GM12878 (cell line): ENCODE data around the gene ZNF423. TPM values are rescaled to one million over a fixed set of nuclear protein-coding genes. Genes with fewer than 3 reads are reported as not detected.

Experiments
- ATAC-seq: fragments of 200-7000 bp; cut with Tn5 transposase; 3 replicates; pipeline ENCODE4 v1.9.1; 2020; ENCODE audit warnings: mild to moderate bottlenecking, moderate library complexity
- BruUV-seq: library from RNA; stranded (reverse); fragments of 400-500 nt; replicated peaks from 2 replicates; lab custom pipeline; 2021; lab: Mats Ljungman, UMichigan
- CTCF ChIA-PET: fragments of 300-600 bp; sonication (Branson Sonifier 250); formaldehyde crosslinking; extraction: SDS; loops from one replicate; lab custom pipeline; 2021; ENCODE audit warnings: inconsistent platforms; lab: Yijun Ruan, JAX
- POLR2A ChIA-PET: fragments of 350-600 bp; formaldehyde crosslinking; extraction: SDS; loops from one replicate; lab custom pipeline; 2021; ENCODE audit warnings: inconsistent platforms; lab: Charles Lee
- RAD21 ChIA-PET: fragments of 300-600 bp; sonication (Branson Sonifier 250); formaldehyde crosslinking; loops from one replicate; lab custom pipeline; 2023; ENCODE audit warnings: antibody characterized with exemption; ENCODE audit not compliant: unreplicated experiment; lab: Charles Lee
- SMC1A ChIA-PET: fragments of 300-600 bp; sonication (Branson Sonifier 250); formaldehyde crosslinking; loops from one replicate; lab custom pipeline; 2023; ENCODE audit not compliant: unreplicated experiment, uncharacterized antibody; lab: Charles Lee
- DNase-seq: peaks from one replicate; pipeline ENCODE4 v3.0.0-alpha.2; 2011; ENCODE audit warnings: low read depth, low spot score
- FAIRE-seq: peaks from 3 replicates; lab custom pipeline; 2011; peaks lifted over from hg19 to GRCh38; lab: Jason Lieb, UNC
- H2AFZ ChIP-seq: 2 replicates; pipeline ENCODE4 v1.6.0; 2011; ENCODE audit warnings: low read depth, low read length, control low read depth; ENCODE audit not compliant: control insufficient read depth
- H3K27ac ChIP-seq: 2 replicates; pipeline ENCODE4 v1.5.1; 2011; ENCODE audit warnings: control low read depth; ENCODE audit not compliant: control insufficient read depth, insufficient read depth
- H3K27me3 ChIP-seq, 2 experiments: replicated peaks in 1 of 2; 2 replicates each; pipeline versions ENCODE4 v1.6.0 to v1.6.1; 2011; ENCODE audit warnings: low read length in 1 of 2; ENCODE audit not compliant: control insufficient read depth in 2 of 2, insufficient read depth in 2 of 2
- H3K36me3 ChIP-seq, 2 experiments: 2 replicates each; pipeline ENCODE4 v1.5.1; 2011; ENCODE audit warnings: low read length in 1 of 2; ENCODE audit not compliant: control insufficient read depth in 2 of 2, insufficient read depth in 2 of 2
- H3K4me1 ChIP-seq: 2 replicates; pipeline ENCODE4 v1.6.1; 2011; ENCODE audit warnings: mild to moderate bottlenecking, low read length, moderate library complexity, mixed read lengths; ENCODE audit not compliant: control insufficient read depth, insufficient read depth
- H3K4me2 ChIP-seq: 2 replicates; pipeline ENCODE4 v1.6.0; 2011; ENCODE audit warnings: control low read depth; ENCODE audit not compliant: control insufficient read depth, insufficient read depth
- H3K4me3 ChIP-seq: fragments of 200-600 bp; sonication (generic); 2 replicates; pipeline ENCODE4 v1.5.1; 2016
- H3K79me2 ChIP-seq: 2 replicates; pipeline ENCODE4 v1.6.0; 2011; ENCODE audit warnings: low read length; ENCODE audit not compliant: control insufficient read depth, insufficient read depth
- H3K9ac ChIP-seq: 2 replicates; pipeline ENCODE4 v1.8.0; 2011; ENCODE audit warnings: low read length, control low read depth, mixed read lengths; ENCODE audit not compliant: control insufficient read depth, insufficient read depth
- H3K9me3 ChIP-seq: replicated peaks from 3 replicates; pipeline ENCODE4 v1.5.1; 2011; ENCODE audit warnings: mild to moderate bottlenecking, low read length; ENCODE audit not compliant: control insufficient read depth, insufficient read depth
- H4K20me1 ChIP-seq: 2 replicates; pipeline ENCODE4 v1.6.0; 2011; ENCODE audit not compliant: control insufficient read depth, insufficient read depth
- ATF7 ChIP-seq: fragments of 450-650 bp; IDR thresholded peaks from 2 replicates; pipeline ENCODE4 v1.6.1; 2016; ENCODE audit warnings: low read depth, mild to moderate bottlenecking
- BACH1 ChIP-seq: fragments of 450-650 bp; IDR thresholded peaks from 2 replicates; pipeline ENCODE4 v1.6.1; 2017; ENCODE audit warnings: mild to moderate bottlenecking, borderline replicate concordance
- CBX5 ChIP-seq: sonication (generic); IDR thresholded peaks from 2 replicates; pipeline ENCODE4 v1.6.1; 2016; ENCODE audit warnings: low read depth, moderate library complexity, mild to moderate bottlenecking, inconsistent platforms
- CREB1 ChIP-seq: IDR thresholded peaks from 2 replicates; pipeline ENCODE4 v1.6.1; 2012; ENCODE audit warnings: low read depth, mild to moderate bottlenecking, inconsistent platforms
- CTCF ChIP-seq, 3 experiments: IDR thresholded peaks in 2 of 3; conservative IDR thresholded peaks in 1 of 3; 2 replicates each; pipeline ENCODE4 v1.5.1; 2011; ENCODE audit warnings: low read depth in 3 of 3, low read length in 3 of 3, mild to moderate bottlenecking in 3 of 3, control low read depth in 2 of 3, moderate library complexity in 2 of 3, inconsistent platforms in 1 of 3, mixed read lengths in 1 of 3; ENCODE audit not compliant: control insufficient read depth in 2 of 3, insufficient read depth in 1 of 3; ENCODE audit errors: extremely low read depth in 1 of 3
- IRF3 ChIP-seq: fragments of 450-650 bp; IDR thresholded peaks from 2 replicates; pipeline ENCODE4 v1.6.1; 2014; ENCODE audit warnings: mild to moderate bottlenecking
- LARP7 ChIP-seq: fragments of 450-650 bp; IDR thresholded peaks from 2 replicates; pipeline ENCODE4 v1.6.1; 2017; ENCODE audit warnings: mild to moderate bottlenecking
- MEF2B ChIP-seq: fragments of 450-650 bp; IDR thresholded peaks from 2 replicates; pipeline ENCODE4 v1.6.1; 2018; ENCODE audit warnings: mild to moderate bottlenecking, moderate library complexity; ENCODE audit not compliant: partially characterized antibody, poor library complexity, severe bottlenecking
- NBN ChIP-seq: fragments of 450-650 bp; IDR thresholded peaks from 2 replicates; pipeline ENCODE4 v1.6.1; 2016
- PAX5 ChIP-seq: IDR thresholded peaks from 2 replicates; pipeline ENCODE4 v1.6.1; 2011; ENCODE audit warnings: low read depth, low read length, borderline replicate concordance
- SMAD5 ChIP-seq: IDR thresholded peaks from 2 replicates; pipeline ENCODE4 v1.6.1; 2016; ENCODE audit warnings: antibody characterized with exemption, low read depth
- STAT3 ChIP-seq: IDR thresholded peaks from 2 replicates; pipeline ENCODE4 v1.6.1; 2011; ENCODE audit warnings: low read depth, low read length, improper control_type of control experiment
- TCF3 ChIP-seq: IDR thresholded peaks from 2 replicates; pipeline ENCODE4 v1.6.1; 2012; ENCODE audit warnings: low read depth, mild to moderate bottlenecking, low read length, borderline replicate concordance; ENCODE audit not compliant: insufficient read depth
- ZBTB11 ChIP-seq: fragments of 450-650 bp; formaldehyde crosslinking; IDR thresholded peaks from 2 replicates; pipeline ENCODE4 v1.5.0; 2022; ENCODE audit warnings: mild to moderate bottlenecking, missing genetic modification characterization
- ZNF622 ChIP-seq: fragments of 450-650 bp; IDR thresholded peaks from 2 replicates; pipeline ENCODE4 v1.6.1; 2017; ENCODE audit warnings: mild to moderate bottlenecking, inconsistent platforms
- WGBS: methylation state at CpG from one replicate; pipeline ENCODE4 v1.1.6; 2016; ENCODE audit warnings: low lambda C conversion rate; ENCODE audit not compliant: insufficient replicate concordance, insufficient coverage; ENCODE audit errors: missing lambda C conversion rate; 5-methylcytosine and 5-hydroxymethylcytosine counted together
- in situ Hi-C: fragments of 300-500 bp; cut with MboI; formaldehyde crosslinking; loops from 9 replicates; pipeline ENCODE4 v1.14.3; 2018; ENCODE audit warnings: mixed read lengths
- intact Hi-C: fragments of 100-400 bp; cut with micrococcal nuclease; formaldehyde crosslinking; loops from one replicate; pipeline ENCODE4 v1.14.2; 2022; ENCODE audit not compliant: unreplicated experiment
- polyA plus RNA-seq, 11 experiments: library from polyadenylated mRNA; depleted of rRNA in 4 of 11; unstranded in 6 of 11; stranded (reverse) in 5 of 11; fragments of >200 nt; fragmentation: Nextera tagmentation in 4 of 11; fragmentation: Illumina TruSeq in 1 of 11; extraction: Ambion mirVana in 4 of 11; extraction: Trizol in 1 of 11; gene quantifications; 1 replicate in 1 of 11; 2 replicates in 10 of 11; pipeline versions ENCODE4 v1.2.1 to v1.2.3, GENCODE V29; 2011 to 2016; ENCODE audit warnings: inconsistent platforms in 2 of 11, missing spikeins in 2 of 11, low read depth in 1 of 11
- total RNA-seq, 4 experiments: library from RNA; depleted of rRNA in 3 of 4; stranded (reverse); fragments of >200 nt in 3 of 4; fragmentation: Illumina TruSeq in 1 of 4; extraction: Trizol in 1 of 4; gene quantifications; 2 replicates each; pipeline versions ENCODE4 v1.2.1 to v1.2.3, GENCODE V29; 2013 to 2021

The ZNF423 gene
- total and polyA plus RNA-seq, 10 of the 15 experiments (the other 5 are each of a cell fraction or from before 2014, with no cell fraction given), result 0.03 to 0.64 (median 0.10) TPM

- Histone ChIP-seq H3K36me3 (no peaks in the 10 kb centered on the region), H3K27me3 (no peaks in the 10 kb centered on the region; a peak in 1 of 4 replicates), H3K4me3 (no peak overlapping the region), H3K79me2 (no peaks in the 10 kb centered on the region), H2AFZ (no peak overlapping the region), H3K9ac (no peak overlapping the region), H3K9me3 (no peaks in the 10 kb centered on the region), H3K4me2 (no peak overlapping the region), H3K27ac (no peak overlapping the region), H4K20me1 (no peaks in the 10 kb centered on the region), H3K4me1 (peaks cover 4% of the 10 kb centered on the region; the same call in 1 of the 2 replicates)
- intact Hi-C loops, result no loop called here
- in situ Hi-C loops, result no loop called here
- ChIA-PET RAD21 (no interaction called here), POLR2A (no interaction called here), SMC1A (no interaction called here), CTCF (no interaction called here)
- FAIRE-seq (no peak), ATAC-seq (no peak), DNase-seq (no peak)
- no TSS peak for BruUV-seq
- TF ChIP-seq CTCF (IDR thresholded peaks at IDR 0.05 in 2 of 3, conservative IDR thresholded peaks at IDR 0.05 in 1 of 3; ENCODE audit: control insufficient read depth in 2 of 3, extremely low read depth in 1 of 3, insufficient read depth in 1 of 3, low read depth in 3 of 3, low read length in 3 of 3) (no peak), ZBTB11 (CRISPR knock-in tag) (no peak), IRF3 (no peak), TCF3 (no peak), MEF2B (no peak), ATF7 (no peak), LARP7 (no peak), CBX5 (no peak), PAX5 (no peak), NBN (no peak), ZNF622 (no peak), CREB1 (no peak), STAT3 (no peak), SMAD5 (no peak), BACH1 (no peak)
- WGBS, result 22% methylated on average over 3 of the region's 3 CpGs
These were observed 387.2 kb downstream of the ZNF423 start for GRCh38 chr16:49468611-49469310.
